H1 (cell line): ENCODE results near the gene TEX9. TPM values are rescaled to one million over a fixed set of nuclear protein-coding genes. Genes with fewer than 3 reads are reported as not detected.

Source experiments
- CTCF ChIA-PET: fragments of 300-600 bp; sonication (Branson Sonifier 250); formaldehyde crosslinking; loops from one replicate; lab custom pipeline; 2021; ENCODE audit not compliant: partially characterized antibody; lab: Charles Lee
- POLR2A ChIA-PET: fragments of 300-600 bp; sonication (Branson Sonifier 250); formaldehyde crosslinking; loops from one replicate; lab custom pipeline; 2021; ENCODE audit warnings: inconsistent platforms; ENCODE audit not compliant: partially characterized antibody; lab: Charles Lee
- DNase-seq, 2 experiments: peaks; one replicate each; pipeline versions ENCODE4 v3.0.0 to v3.0.0-alpha.2; 2010 to 2022; ENCODE audit warnings: low spot score in 2 of 2, low read depth in 1 of 2, mixed read lengths in 1 of 2
- FAIRE-seq: peaks from 2 replicates; lab custom pipeline; 2011; peaks lifted over from hg19 to GRCh38; lab: Jason Lieb, UNC
- H2AFZ ChIP-seq: 2 replicates; pipeline ENCODE4 v1.8.1; 2012; ENCODE audit warnings: low read length, inconsistent platforms
- H2AK5ac ChIP-seq: 2 replicates; pipeline ENCODE4 v1.6.1; 2013; ENCODE audit warnings: low read depth, low read length
- H2BK120ac ChIP-seq: replicated peaks from 2 replicates; pipeline ENCODE3; 2013; ENCODE audit warnings: low read depth, low read length, inconsistent platforms
- H2BK12ac ChIP-seq: 2 replicates; pipeline ENCODE4 v1.6.1; 2013; ENCODE audit warnings: low read depth, low read length
- H2BK15ac ChIP-seq: 2 replicates; pipeline ENCODE4 v1.6.1; 2013; ENCODE audit warnings: low read length
- H2BK20ac ChIP-seq: 2 replicates; pipeline ENCODE4 v1.6.1; 2013; ENCODE audit warnings: low read length
- H2BK5ac ChIP-seq: 2 replicates; pipeline ENCODE4 v1.6.1; 2013; ENCODE audit warnings: low read depth, low read length
- H3K14ac ChIP-seq: 2 replicates; pipeline ENCODE4 v1.6.1; 2013; ENCODE audit warnings: inconsistent platforms; ENCODE audit not compliant: insufficient read length
- H3K18ac ChIP-seq: 2 replicates; pipeline ENCODE4 v1.6.1; 2013; ENCODE audit warnings: low read length; ENCODE audit errors: extremely low read depth
- H3K23ac ChIP-seq: 2 replicates; pipeline ENCODE4 v1.6.1; 2013; ENCODE audit warnings: inconsistent platforms; ENCODE audit not compliant: insufficient read length
- H3K23me2 ChIP-seq: 2 replicates; pipeline ENCODE4 v1.6.1; 2013; ENCODE audit warnings: low read depth, low read length
- H3K27ac ChIP-seq: 2 replicates; pipeline ENCODE4 v1.6.1; 2011; ENCODE audit warnings: low read depth, low read length, inconsistent platforms
- H3K27me3 ChIP-seq, 4 experiments: replicated peaks in 1 of 4; 1 replicate in 1 of 4; 2 replicates in 3 of 4; pipeline versions ENCODE4 v1.6.1 to v1.8.1; 2011 to 2013; ENCODE audit warnings: low read length in 3 of 4, mild to moderate bottlenecking in 3 of 4, inconsistent platforms in 2 of 4, mixed read lengths in 2 of 4, moderate library complexity in 1 of 4; ENCODE audit not compliant: control insufficient read depth in 3 of 4, insufficient read depth in 3 of 4; ENCODE audit errors: extremely low read depth in 1 of 4
- H3K36me3 ChIP-seq, 4 experiments: 2 replicates each; pipeline versions ENCODE4 v1.6.1 to v1.8.1; 2011 to 2013; ENCODE audit warnings: mild to moderate bottlenecking in 4 of 4, low read length in 3 of 4, moderate library complexity in 2 of 4, control low read depth in 1 of 4, inconsistent platforms in 1 of 4; ENCODE audit not compliant: insufficient read depth in 4 of 4, control insufficient read depth in 2 of 4
- H3K4ac ChIP-seq: replicated peaks from 2 replicates; pipeline ENCODE3; 2013; ENCODE audit warnings: low read length, low read depth, mixed read lengths, inconsistent platforms; ENCODE audit not compliant: insufficient read length
- H3K4me1 ChIP-seq, 4 experiments: replicated peaks in 1 of 4; 1 replicate in 1 of 4; 2 replicates in 3 of 4; pipeline versions ENCODE4 v1.6.1 to v1.8.1; 2011 to 2013; ENCODE audit warnings: low read length in 3 of 4, inconsistent platforms in 2 of 4, mixed read lengths in 1 of 4; ENCODE audit not compliant: insufficient read depth in 4 of 4, control insufficient read depth in 3 of 4
- H3K4me2 ChIP-seq, 2 experiments: 2 replicates each; pipeline versions ENCODE4 v1.6.1 to v1.8.1; 2011 to 2013; ENCODE audit warnings: low read depth in 2 of 2, low read length in 2 of 2, control low read depth in 1 of 2, inconsistent platforms in 1 of 2, mild to moderate bottlenecking in 1 of 2; ENCODE audit not compliant: insufficient read depth in 1 of 2
- H3K4me3 ChIP-seq, 4 experiments: fragments of 200-600, 300-600 bp in 1 of 4; sonication (generic), shearing (Covaris generic), sonication (Bioruptor Twin) in 1 of 4; 2 replicates each; pipeline versions ENCODE4 v1.5.1 to v1.8.1; 2011 to 2016; ENCODE audit warnings: low read length in 4 of 4, low read depth in 3 of 4, control low read depth in 2 of 4, inconsistent platforms in 2 of 4, mild to moderate bottlenecking in 2 of 4, mixed read lengths in 1 of 4, moderate library complexity in 1 of 4; ENCODE audit not compliant: insufficient read depth in 2 of 4; ENCODE audit errors: extremely low read depth in 1 of 4
- H3K56ac ChIP-seq: replicated peaks from 2 replicates; pipeline ENCODE3; 2013; ENCODE audit warnings: low read depth, mild to moderate bottlenecking, mixed read lengths, low read length, inconsistent platforms; ENCODE audit not compliant: insufficient read length
- H3K79me1 ChIP-seq: 2 replicates; pipeline ENCODE4 v1.6.1; 2013; ENCODE audit warnings: low read depth, low read length, control low read depth
- H3K79me2 ChIP-seq, 2 experiments: 2 replicates each; pipeline versions ENCODE4 v1.6.1 to v1.8.1; 2012 to 2013; ENCODE audit warnings: low read length in 2 of 2, mild to moderate bottlenecking in 2 of 2, inconsistent platforms in 1 of 2; ENCODE audit not compliant: insufficient read depth in 2 of 2, control insufficient read depth in 1 of 2
- H3K9ac ChIP-seq, 4 experiments: replicated peaks in 1 of 4; 1 replicate in 1 of 4; 2 replicates in 3 of 4; pipeline versions ENCODE4 v1.6.1 to v1.8.1; 2011 to 2013; ENCODE audit warnings: low read depth in 3 of 4, low read length in 3 of 4, control low read depth in 2 of 4, mild to moderate bottlenecking in 2 of 4, moderate library complexity in 2 of 4, inconsistent platforms in 1 of 4; ENCODE audit errors: extremely low read depth in 1 of 4
- H3K9me3 ChIP-seq, 2 experiments: 2 replicates each; pipeline versions ENCODE4 v1.6.1 to v1.8.1; 2012 to 2013; ENCODE audit warnings: mild to moderate bottlenecking in 2 of 2, moderate library complexity in 2 of 2, control low read depth in 1 of 2, inconsistent platforms in 1 of 2, low read depth in 1 of 2, low read length in 1 of 2, mixed read lengths in 1 of 2; ENCODE audit not compliant: insufficient read depth in 2 of 2
- H4K20me1 ChIP-seq, 2 experiments: replicated peaks in 1 of 2; 2 replicates each; pipeline versions ENCODE3 to v1.8.1; 2011 to 2013; ENCODE audit warnings: inconsistent platforms in 2 of 2, low read length in 2 of 2, mild to moderate bottlenecking in 1 of 2; ENCODE audit not compliant: insufficient read depth in 2 of 2, control insufficient read depth in 1 of 2
- H4K5ac ChIP-seq: 2 replicates; pipeline ENCODE4 v1.6.1; 2013; ENCODE audit warnings: low read length, low read depth, mixed read lengths, inconsistent platforms; ENCODE audit not compliant: insufficient read length
- H4K8ac ChIP-seq: 2 replicates; pipeline ENCODE4 v1.8.0; 2013; ENCODE audit warnings: mild to moderate bottlenecking, moderate library complexity, low read length, inconsistent platforms; ENCODE audit not compliant: insufficient read depth; ENCODE audit errors: extremely low read depth
- H4K91ac ChIP-seq: replicated peaks from 2 replicates; pipeline ENCODE3; 2013; ENCODE audit warnings: low read length, mixed read lengths, inconsistent platforms; ENCODE audit not compliant: insufficient read length
- EGR1 ChIP-seq: IDR thresholded peaks from 2 replicates; pipeline ENCODE4 v1.6.1; 2011; ENCODE audit warnings: low read depth, low read length, borderline replicate concordance
- WGBS, 2 experiments: shearing (Covaris generic) in 1 of 2; methylation state at CpG; one replicate each; pipeline versions ENCODE4 v1.1.6 to v1.1.7; 2013 to 2015; ENCODE audit warnings: low lambda C conversion rate in 2 of 2, mixed read lengths in 2 of 2, inconsistent platforms in 1 of 2, low coverage in 1 of 2, missing lambda C conversion rate in 1 of 2; ENCODE audit not compliant: insufficient replicate concordance in 2 of 2, insufficient coverage in 1 of 2, insufficient read length in 1 of 2; ENCODE audit errors: extremely low coverage in 1 of 2, missing lambda C conversion rate in 1 of 2; 5-methylcytosine and 5-hydroxymethylcytosine counted together
- polyA plus RNA-seq, 7 experiments: library from polyadenylated mRNA; depleted of rRNA in 3 of 7; stranded (reverse) in 5 of 7; unstranded in 2 of 7; fragments of >200 nt in 5 of 7; fragments of 200-250 nt in 2 of 7; gene quantifications; 1 replicate in 5 of 7; 2 replicates in 1 of 7; 4 replicates in 1 of 7; pipeline versions ENCODE4 v1.2.1 to v1.2.3, GENCODE V29; 2011 to 2013; ENCODE audit warnings: missing spikeins in 2 of 7, mixed read lengths in 2 of 7
- total RNA-seq: library from RNA; stranded (reverse); fragmentation: NEBNext Ultra II Directional; extraction: Animal tissue kit (Norgen Biotek cat#: 25700); gene quantifications from 2 replicates; pipeline ENCODE4 v1.2.1, GENCODE V29; 2021

Gene TEX9
- total and polyA plus RNA-seq, 2 of the 8 experiments (the other 6 are each of a cell fraction or from before 2014, with no cell fraction given) = 3.4 to 12.3 TPM

GRCh38 chr15:56367156-56367555 lies 1.9 kb downstream of the TEX9 start:
- Histone ChIP-seq H2AK5ac (no peak overlapping the region), H2BK120ac (no peak overlapping the region), H3K4ac (no peak overlapping the region), H3K27me3 (no peaks in the 10 kb centered on the region), H3K23ac (no peak overlapping the region), H3K23me2 (peaks cover 5% of the 10 kb centered on the region), H3K9me3 (no peaks in the 10 kb centered on the region), H3K4me2 (no peak overlapping the region), H2BK15ac (no peak overlapping the region), H3K36me3 (no peaks in the 10 kb centered on the region), H3K4me3 (peak overlapping the region in 1 of 4 experiments; percentile 89; a peak in 1 of 8 replicates), H4K5ac (no peak overlapping the region), H3K4me1 (no peaks in the 10 kb centered on the region; a peak in 1 of 7 replicates), H3K56ac (no peak overlapping the region), H3K18ac (no peak overlapping the region), H2BK5ac (no peak overlapping the region), H3K9ac (no peak overlapping the region), H2BK12ac (no peak overlapping the region), H3K79me2 (peaks cover 0 to 11% of the 10 kb centered on the region in 2 experiments; a peak in 1 of 4 replicates), H3K14ac (no peak overlapping the region), H3K27ac (no peak overlapping the region), H3K79me1 (no peaks in the 10 kb centered on the region), H2BK20ac (no peak overlapping the region), H4K8ac (no peak overlapping the region), H2AFZ (no peak overlapping the region), H4K91ac (no peak overlapping the region), H4K20me1 (no peaks in the 10 kb centered on the region)
- 90% methylated on average over 3 of the region's 3 CpGs; no CpG with 5 or more reads in 1 of the 2 experiments for WGBS, 2 experiments
- FAIRE-seq = no peak
- POLR2A ChIA-PET = no interaction called here
- CTCF ChIA-PET = no interaction called here
- no peak for DNase-seq
- TF ChIP-seq EGR1 = no peak
